NB4 (cell line): Measurements from ENCODE around the gene TMEM140.

Experiments used
- CTCF ChIP-seq: IDR thresholded peaks from one replicate; pipeline ENCODE4 v1.5.1; 2012; ENCODE audit warnings: low read depth, low read length
- MAX ChIP-seq: IDR thresholded peaks from 2 replicates; pipeline ENCODE4 v1.6.1; 2011; ENCODE audit warnings: low read depth, low read length
- MYC ChIP-seq: IDR thresholded peaks from 2 replicates; pipeline ENCODE4 v1.6.1; 2011; ENCODE audit warnings: low read depth, low read length
- POLR2A ChIP-seq: IDR thresholded peaks from 2 replicates; pipeline ENCODE4 v1.6.1; 2011; ENCODE audit warnings: mild to moderate bottlenecking; ENCODE audit not compliant: insufficient read length; ENCODE audit errors: extremely low read depth

GRCh38 chr7:135192914-135193536, 45.2 kb downstream of the TMEM140 start:
- no peak for TF ChIP-seq CTCF
- TF ChIP-seq POLR2A: no peak
- TF ChIP-seq MAX: no peak
- no peak for TF ChIP-seq MYC
